Neuron (in vitro differentiated cells): ENCODE results near the gene PBX1.

Source experiments
- H2AFZ ChIP-seq: one replicate; pipeline ENCODE4 v1.6.1; 2013; ENCODE audit warnings: low read depth, mild to moderate bottlenecking, inconsistent platforms, low read length, moderate library complexity
- H3K27me3 ChIP-seq: one replicate; pipeline ENCODE4 v1.6.1; 2013; ENCODE audit warnings: low read length; ENCODE audit not compliant: insufficient read depth
- H3K36me3 ChIP-seq: one replicate; pipeline ENCODE4 v1.6.1; 2013; ENCODE audit warnings: low read length; ENCODE audit not compliant: insufficient read depth
- H3K4me1 ChIP-seq: one replicate; pipeline ENCODE4 v1.6.1; 2013; ENCODE audit warnings: low read length; ENCODE audit not compliant: insufficient read depth
- H3K4me3 ChIP-seq: 2 replicates; pipeline ENCODE4 v1.5.1; 2013; ENCODE audit warnings: mild to moderate bottlenecking, low read length, moderate library complexity
- H3K9me3 ChIP-seq: one replicate; pipeline ENCODE4 v1.6.1; 2013; ENCODE audit warnings: low read length

PBX1 gene

GRCh38 chr1:164716992-164717703 lies 158.2 kb downstream of the PBX1 start:
- H3K36me3 ChIP-seq: peaks cover 4% of the 10 kb centered on the region
- no peaks in the 10 kb centered on the region for H3K27me3 ChIP-seq
- peaks cover 26% of the 10 kb centered on the region for H3K4me1 ChIP-seq
- no peak overlapping the region for H3K4me3 ChIP-seq
- no peak overlapping the region for H2AFZ ChIP-seq
- no peaks in the 10 kb centered on the region for H3K9me3 ChIP-seq

DNA sequence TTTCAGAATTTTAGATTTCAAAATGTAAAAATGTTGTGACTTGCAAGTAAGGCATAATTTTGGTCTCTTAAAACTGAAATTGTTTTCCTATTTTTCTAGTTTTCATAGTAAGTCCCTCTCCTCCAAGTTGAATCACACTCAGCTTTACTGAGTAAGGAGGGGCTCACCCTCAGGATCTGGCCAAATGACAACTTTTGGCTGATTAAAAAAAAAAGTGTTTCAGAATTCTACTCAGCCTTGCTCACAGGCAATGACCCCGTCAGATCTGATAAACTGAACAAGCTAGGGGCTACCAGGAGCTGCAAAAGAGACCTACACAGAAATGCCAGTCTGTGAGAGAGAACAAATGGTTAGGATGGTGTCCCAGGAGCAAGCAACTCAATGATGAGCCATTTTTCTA lies 159.8 kb downstream of the PBX1 start:
- H3K9me3 ChIP-seq: no peaks in the 10 kb centered on the region

GRCh38 chr1:164719676-164720439 lies 160.9 kb downstream of the PBX1 start:
- Histone ChIP-seq H2AFZ (no peak overlapping the region), H3K9me3 (no peaks in the 10 kb centered on the region), H3K4me1 (peaks cover 17% of the 10 kb centered on the region), H3K4me3 (no peak overlapping the region), H3K27me3 (no peaks in the 10 kb centered on the region), H3K36me3 (peaks cover 4% of the 10 kb centered on the region)

More for the DNA sequence above, 159.8 kb downstream of the PBX1 start:
- no peak overlapping the region for H2AFZ ChIP-seq
- no peaks in the 10 kb centered on the region for H3K27me3 ChIP-seq
- H3K4me1 ChIP-seq: peaks cover 19% of the 10 kb centered on the region
- no peak overlapping the region for H3K4me3 ChIP-seq
- peaks cover 4% of the 10 kb centered on the region for H3K36me3 ChIP-seq

DNA sequence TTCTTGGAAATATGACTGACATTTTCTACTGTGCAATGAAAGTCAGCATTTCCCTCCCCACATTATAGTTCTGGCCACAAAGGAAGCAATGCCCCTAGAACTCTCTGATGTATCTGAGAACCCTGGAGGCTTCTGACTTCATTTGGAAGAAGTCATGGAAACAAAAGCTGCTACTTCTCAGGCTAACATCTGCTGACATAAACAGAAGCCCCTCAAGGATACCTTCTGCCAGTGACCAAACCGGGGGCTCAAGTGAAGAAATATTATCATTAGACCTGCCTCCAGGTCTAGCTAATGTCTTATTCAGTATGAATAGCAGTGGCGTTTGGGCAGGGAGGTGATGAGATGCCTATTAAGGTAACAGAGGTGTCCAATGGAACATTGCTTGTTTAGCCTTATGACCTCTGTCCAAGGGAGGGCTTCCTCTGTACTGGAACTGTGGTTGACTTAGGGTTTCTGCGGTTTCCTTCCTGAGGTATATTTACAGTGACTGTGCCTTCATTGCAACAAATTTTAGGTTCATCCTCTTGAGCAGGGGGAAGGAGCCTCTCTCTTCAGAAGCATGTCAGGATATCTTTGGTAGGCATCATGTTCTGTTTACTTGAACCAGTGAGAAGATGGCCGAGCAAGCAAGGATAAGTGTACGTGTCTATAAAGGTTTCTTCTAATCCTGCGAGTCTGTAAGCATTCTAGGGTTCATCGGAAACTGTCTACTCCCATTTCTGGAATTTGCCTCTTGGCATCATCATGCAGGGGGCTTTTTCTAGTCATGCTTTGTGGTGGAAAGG lies 161.7 kb downstream of the PBX1 start:
- H3K36me3 ChIP-seq: peaks cover 4% of the 10 kb centered on the region
- H2AFZ ChIP-seq: no peak overlapping the region
- peaks cover 17% of the 10 kb centered on the region for H3K4me1 ChIP-seq
- H3K27me3 ChIP-seq: no peaks in the 10 kb centered on the region
- H3K4me3 ChIP-seq: no peak overlapping the region
- no peaks in the 10 kb centered on the region for H3K9me3 ChIP-seq

DNA sequence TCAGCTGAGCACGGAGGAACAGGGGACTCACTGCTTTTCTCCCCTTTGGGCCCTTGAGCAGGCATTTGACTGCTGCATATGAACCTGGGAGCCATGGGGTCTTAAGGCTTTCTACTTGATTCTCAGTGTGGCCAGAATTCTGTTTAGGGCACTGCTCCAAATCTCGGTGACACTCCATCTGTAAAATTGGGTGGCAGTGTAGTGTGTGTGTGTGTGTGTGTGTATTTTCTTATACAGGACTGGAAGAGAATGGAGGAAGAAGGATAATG lies 162.2 kb downstream of the PBX1 start:
- Histone ChIP-seq H3K36me3 (peaks cover 4% of the 10 kb centered on the region), H3K9me3 (no peaks in the 10 kb centered on the region), H3K27me3 (no peaks in the 10 kb centered on the region), H3K4me3 (no peak overlapping the region), H3K4me1 (peaks cover 17% of the 10 kb centered on the region), H2AFZ (no peak overlapping the region)

GRCh38 chr1:164723296-164723798 lies 164.4 kb downstream of the PBX1 start:
- H3K4me1 ChIP-seq: peaks cover 17% of the 10 kb centered on the region
- peaks cover 4% of the 10 kb centered on the region for H3K36me3 ChIP-seq
- no peak overlapping the region for H2AFZ ChIP-seq
- H3K4me3 ChIP-seq: no peak overlapping the region
- H3K27me3 ChIP-seq: no peaks in the 10 kb centered on the region
- H3K9me3 ChIP-seq: no peaks in the 10 kb centered on the region

DNA sequence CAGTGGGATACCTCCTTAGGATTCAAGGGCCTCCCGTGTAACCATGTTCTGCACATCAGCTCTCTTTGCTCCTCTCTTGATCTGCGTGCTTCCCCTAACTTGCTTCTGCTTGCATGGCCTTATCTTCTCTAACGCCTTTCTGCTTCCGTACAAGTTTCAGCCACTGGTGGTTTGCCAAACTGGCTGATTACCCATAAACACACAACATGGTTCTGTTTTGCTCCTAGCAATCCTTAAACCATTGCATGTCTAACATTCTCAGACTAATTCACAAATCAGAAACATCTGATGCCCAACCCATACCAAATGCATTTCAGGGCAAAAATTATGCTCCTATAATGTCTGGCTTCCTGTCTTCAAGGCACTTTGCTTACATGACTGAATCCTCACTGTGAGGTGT lies 166.4 kb downstream of the PBX1 start:
- Histone ChIP-seq H3K9me3 (no peaks in the 10 kb centered on the region), H3K4me3 (no peak overlapping the region), H3K36me3 (peaks cover 4% of the 10 kb centered on the region), H3K4me1 (peaks cover 19% of the 10 kb centered on the region), H2AFZ (no peak overlapping the region), H3K27me3 (no peaks in the 10 kb centered on the region)

- Histone ChIP-seq H3K36me3 (peaks cover 4% of the 10 kb centered on the region), H3K9me3 (no peaks in the 10 kb centered on the region), H3K27me3 (no peaks in the 10 kb centered on the region), H2AFZ (no peak overlapping the region), H3K4me1 (peaks cover 19% of the 10 kb centered on the region), H3K4me3 (no peak overlapping the region)
Observed at GRCh38 chr1:164726235-164726634, 167.3 kb downstream of the PBX1 start.

- no peak overlapping the region for H3K4me3 ChIP-seq
- peaks cover 10% of the 10 kb centered on the region for H3K4me1 ChIP-seq
- H3K27me3 ChIP-seq: no peaks in the 10 kb centered on the region
- no peak overlapping the region for H2AFZ ChIP-seq
- H3K36me3 ChIP-seq: no peaks in the 10 kb centered on the region
- H3K9me3 ChIP-seq: peaks cover 2% of the 10 kb centered on the region
Observed at GRCh38 chr1:164728719-164729118, 169.7 kb downstream of the PBX1 start.

DNA sequence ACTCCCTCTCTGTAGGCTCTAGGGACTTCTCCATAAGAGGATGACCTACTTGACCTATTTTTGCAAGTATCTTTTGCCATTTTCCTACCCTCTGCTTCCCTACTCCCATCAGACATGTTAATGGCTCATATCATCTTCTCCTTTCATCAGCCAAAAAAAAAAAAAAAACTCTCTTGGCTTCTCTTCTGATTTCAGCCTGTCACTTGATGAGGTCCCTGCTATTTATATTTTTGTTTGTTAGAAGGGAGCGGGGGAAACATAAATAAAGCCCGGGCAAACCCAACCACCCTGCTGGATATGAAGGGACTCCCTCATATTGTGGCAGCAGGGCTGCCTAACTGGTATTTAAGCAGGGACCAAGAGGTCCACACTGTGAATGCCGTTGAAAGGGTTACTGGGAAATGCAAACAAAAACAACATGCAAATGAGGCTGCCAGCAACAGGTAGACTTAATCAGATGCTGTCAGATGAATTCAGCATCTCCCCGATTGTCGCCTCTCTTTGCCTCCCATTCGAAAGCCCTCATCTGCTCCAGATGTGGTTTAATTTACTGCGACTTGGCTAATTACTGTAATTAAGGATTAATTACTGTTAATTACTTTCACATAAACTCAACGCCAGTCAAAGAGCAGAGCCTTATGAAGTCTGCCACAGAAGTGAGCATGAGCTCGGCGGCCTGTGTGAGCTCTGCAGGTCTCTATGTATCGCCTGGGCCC lies 172.3 kb downstream of the PBX1 start:
- Histone ChIP-seq H3K4me3 (no peak overlapping the region), H3K36me3 (no peaks in the 10 kb centered on the region), H3K9me3 (peaks cover 2% of the 10 kb centered on the region), H3K4me1 (peaks cover 21% of the 10 kb centered on the region), H2AFZ (no peak overlapping the region), H3K27me3 (no peaks in the 10 kb centered on the region)

DNA sequence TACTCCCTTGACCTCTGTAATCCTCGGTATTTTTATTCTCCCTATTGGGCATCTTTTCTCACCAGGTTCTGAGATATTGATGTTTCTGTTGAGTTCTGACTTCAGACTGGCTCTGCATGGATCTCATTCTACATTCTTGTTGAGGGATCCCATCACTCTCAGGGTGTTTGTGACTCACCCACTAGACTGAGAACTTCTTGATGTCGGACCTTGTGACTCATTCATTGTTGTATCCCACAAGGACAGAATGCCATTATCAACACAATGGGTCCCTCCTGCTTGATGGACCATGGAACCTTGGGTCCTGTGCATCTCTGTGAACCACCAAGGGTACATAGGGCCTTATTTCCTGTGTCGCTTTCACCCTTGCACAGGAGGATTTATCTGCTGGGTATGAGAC lies 174.1 kb downstream of the PBX1 start:
- no peaks in the 10 kb centered on the region for H3K27me3 ChIP-seq
- peaks cover 24% of the 10 kb centered on the region for H3K4me1 ChIP-seq
- no peak overlapping the region for H2AFZ ChIP-seq
- H3K9me3 ChIP-seq: peaks cover 2% of the 10 kb centered on the region
- no peaks in the 10 kb centered on the region for H3K36me3 ChIP-seq
- no peak overlapping the region for H3K4me3 ChIP-seq

DNA sequence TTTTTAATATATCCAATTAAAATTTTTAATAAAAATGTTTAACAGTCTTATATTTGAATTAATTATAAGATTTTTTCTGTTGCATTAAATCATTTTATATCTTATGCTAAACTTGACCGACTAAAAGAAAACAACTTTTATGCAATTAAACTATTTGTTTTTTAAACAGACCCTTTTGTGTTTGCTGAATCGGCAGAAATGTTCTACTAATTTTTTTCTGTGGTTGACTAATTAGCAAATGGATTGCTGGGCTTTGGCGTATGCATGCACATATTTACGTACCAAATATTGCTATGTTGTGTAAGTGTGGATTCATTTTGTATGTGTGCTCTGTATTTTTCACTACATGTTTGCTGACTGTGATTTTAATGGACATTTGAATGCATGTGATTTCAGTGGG lies 174.8 kb downstream of the PBX1 start:
- Histone ChIP-seq H3K4me1 (peaks cover 21% of the 10 kb centered on the region), H3K4me3 (no peak overlapping the region), H3K9me3 (peaks cover 2% of the 10 kb centered on the region), H2AFZ (no peak overlapping the region), H3K36me3 (no peaks in the 10 kb centered on the region), H3K27me3 (no peaks in the 10 kb centered on the region)
